Activated CD4-positive, alpha-beta T cell treated with anti-CD3 and anti-CD28 coated beads for 48 hours (primary cell): ENCODE measurements around the gene DNPEP.

Experiments used
- DNase-seq: peaks from one replicate; pipeline ENCODE4 v3.0.0-alpha.2; 2020

DNPEP gene

DNA sequence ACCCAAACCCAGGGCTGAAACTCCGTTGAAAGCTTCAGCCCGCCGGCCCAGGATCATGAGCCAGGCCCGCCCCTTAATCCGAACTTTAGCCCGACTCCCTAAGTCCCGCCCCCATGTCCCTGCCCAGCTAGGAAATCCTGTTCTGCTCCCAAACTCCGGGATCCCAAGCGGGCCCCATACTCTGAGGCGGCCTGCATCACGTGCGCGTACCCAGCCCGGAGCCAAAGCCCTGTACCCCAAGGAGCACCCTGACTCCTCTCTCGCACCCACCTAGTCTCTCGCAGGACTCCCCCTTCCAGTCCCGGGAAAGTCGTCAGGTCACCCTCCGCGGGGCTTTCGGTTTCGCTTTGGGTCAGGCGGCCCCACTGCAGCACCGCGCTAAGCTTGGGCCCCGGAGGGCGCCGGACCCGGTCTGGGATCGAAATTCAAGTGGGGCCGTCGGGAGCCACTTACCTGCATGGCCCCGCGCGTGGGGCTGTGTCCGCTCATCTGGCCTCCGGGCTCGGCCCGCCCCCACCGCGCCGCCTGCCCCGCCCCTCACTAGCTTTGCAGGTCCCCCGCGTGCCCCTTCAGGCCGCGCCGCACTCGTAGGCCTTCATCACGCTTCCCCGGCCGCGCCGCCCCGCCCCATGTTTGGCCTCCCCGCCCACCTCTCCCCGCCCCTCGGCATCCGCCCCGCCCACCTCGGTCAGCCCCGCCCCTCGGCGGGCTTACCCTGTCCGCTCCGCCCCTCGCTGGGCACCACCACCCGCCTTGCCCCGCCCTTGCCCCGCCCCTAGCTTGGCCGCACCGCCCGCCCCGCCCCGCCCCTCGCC is at the start of gene DNPEP:
TSS of gene DNPEP (minus strand) at position 607 of the 815 bp plus-strand sequence. CDS start at position 489, 118 bp downstream.
- peak; percentile 95 for DNase-seq

DNA sequence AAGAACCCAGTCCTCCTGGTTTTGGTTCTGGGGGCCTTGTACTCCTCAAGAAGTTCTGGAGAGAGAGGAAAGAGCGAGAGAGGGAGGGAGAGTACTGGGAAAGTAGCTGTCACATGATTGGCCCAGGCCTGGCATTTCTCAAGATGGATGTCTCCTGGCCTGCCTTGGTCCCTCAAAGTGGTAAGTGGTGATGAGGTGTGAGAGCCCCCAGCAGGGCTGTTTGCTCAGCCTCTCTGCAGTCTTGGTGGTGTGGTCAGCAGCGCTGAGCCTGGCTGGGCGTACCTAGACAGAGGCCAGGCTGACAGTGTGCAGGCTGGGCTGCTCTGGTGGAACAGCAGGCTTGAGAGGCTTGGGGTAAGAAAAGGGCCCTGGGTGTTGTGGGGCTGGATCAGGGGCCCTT is 49.4 kb upstream of the DNPEP start:
- no peak for DNase-seq

DNA sequence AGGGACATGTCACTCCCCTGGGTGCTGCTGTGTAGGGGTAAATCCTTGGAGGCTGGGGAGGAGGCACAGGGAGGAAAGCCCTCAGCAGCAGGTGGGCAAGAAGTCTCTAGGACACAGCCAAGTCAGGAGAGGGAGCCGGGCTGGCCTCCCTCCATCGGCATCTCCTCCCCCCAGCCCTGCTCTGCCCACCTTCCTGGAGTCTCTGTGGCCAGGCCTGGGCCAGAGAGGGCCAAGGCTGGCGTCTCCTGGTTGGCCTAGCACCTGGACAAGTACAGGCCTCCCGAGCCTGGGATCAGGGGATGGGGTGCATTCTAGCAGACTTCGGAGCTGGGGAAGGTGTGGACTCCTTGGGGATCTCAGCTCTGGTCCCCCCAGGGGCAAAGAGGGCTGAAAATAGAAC is 48.8 kb upstream of the DNPEP start:
- DNase-seq: no peak

DNA sequence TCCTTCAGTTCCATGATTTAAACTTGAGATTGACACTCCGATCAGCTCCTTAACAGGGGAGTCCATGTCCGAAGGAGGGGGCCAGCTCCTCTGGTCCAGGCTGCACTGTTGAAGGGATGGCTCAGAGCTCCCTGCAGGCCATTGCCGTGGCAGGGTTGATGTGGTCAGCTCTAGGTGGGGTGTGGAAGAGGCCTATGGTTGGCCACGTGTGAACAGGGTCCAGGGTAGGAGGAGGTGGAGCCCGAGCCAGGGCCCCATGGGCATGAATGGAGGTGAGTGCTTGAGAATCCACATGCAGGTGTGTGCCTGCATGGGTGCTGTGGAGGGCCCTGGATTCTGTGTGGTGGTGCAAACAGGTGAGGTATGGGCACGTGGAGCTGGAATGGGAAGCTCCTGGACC is 48.0 kb upstream of the DNPEP start:
- DNase-seq: no peak

DNA sequence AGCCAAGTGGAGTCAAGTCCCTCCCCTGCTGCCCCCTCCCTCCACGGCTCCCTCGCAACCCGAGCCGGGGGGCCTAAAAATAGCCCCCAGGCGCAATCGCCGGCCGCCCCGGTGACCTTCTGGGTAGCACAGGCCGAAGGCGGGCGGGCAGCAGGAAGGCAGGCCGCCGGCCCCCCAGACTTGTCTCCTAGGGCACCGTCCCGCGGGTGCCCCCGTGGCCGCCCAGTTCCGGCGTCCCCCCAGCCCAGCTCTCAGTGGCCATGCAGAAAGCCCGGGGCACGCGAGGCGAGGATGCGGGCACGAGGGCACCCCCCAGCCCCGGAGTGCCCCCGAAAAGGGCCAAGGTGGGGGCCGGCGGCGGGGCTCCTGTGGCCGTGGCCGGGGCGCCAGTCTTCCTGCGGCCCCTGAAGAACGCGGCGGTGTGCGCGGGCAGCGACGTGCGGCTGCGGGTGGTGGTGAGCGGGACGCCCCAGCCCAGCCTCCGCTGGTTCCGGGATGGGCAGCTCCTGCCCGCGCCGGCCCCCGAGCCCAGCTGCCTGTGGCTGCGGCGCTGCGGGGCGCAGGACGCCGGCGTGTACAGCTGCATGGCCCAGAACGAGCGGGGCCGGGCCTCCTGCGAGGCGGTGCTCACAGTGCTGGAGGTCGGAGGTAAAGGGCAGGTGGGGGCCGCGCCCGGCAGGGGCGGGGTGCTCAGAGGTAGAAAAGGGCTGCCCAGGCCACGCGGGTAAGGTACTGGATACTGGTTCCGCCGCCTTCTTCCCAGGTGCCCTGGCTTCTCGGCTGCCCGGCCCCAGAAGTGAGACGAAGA is 47.2 kb upstream of the DNPEP start, which contains the start of gene SPEG:
TSS of gene SPEG (plus strand) at position 126 of the 808 bp plus-strand sequence. CDS start at position 261, 135 bp downstream.
- DNase-seq: no peak

DNA sequence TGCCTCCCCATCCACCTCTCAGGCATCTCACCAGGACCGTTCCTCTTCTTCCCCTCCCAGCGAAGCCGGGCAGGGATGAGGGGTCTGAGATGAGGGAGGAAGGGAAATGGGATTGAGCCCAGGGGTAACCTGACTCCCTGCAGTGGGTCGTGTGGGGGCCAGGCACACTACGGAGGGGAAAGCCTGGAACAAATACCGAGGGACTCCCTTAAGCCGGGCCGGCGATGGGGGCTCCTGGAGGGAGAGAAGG is 46.7 kb upstream of the DNPEP start:
- DNase-seq: no peak

DNA sequence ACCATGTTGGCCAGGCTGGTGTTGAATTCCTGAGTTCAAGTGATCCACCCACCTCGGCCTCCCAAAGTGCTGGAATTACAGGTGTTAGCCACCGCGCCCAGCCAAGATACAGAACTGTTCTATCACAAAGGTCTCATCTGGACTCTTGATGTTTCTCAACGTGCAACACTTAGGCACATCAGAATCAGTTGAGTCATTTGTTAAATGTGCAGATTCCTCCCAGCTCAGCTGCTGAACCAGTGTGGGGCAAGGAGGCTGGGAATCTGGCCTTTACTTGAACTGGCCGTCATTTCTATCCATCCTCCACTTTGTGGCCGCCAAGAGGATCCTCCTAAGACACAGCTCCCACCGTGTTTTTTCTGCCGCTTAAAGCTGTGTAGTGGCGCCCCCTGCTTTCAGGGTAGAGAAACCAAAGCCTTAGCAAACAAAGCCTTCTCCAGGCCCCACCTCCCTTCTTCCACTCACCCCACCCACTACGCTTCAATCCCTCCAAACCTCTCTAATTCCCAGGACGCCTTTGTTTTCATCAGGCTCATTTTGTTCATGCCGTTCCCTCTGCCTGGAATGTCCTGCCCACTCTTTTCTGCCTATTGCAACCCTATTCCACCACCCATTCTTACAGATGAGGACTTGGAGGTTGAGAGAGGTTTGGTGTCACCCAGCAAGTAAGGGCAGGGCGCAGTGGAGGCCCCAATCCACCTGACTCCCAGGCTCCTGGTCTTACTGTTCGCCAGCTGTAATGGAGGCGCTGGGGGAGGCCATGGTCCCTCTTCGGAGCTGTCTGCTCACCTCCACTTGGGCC is 46.2 kb upstream of the DNPEP start:
- peak; percentile 68 for DNase-seq

DNA sequence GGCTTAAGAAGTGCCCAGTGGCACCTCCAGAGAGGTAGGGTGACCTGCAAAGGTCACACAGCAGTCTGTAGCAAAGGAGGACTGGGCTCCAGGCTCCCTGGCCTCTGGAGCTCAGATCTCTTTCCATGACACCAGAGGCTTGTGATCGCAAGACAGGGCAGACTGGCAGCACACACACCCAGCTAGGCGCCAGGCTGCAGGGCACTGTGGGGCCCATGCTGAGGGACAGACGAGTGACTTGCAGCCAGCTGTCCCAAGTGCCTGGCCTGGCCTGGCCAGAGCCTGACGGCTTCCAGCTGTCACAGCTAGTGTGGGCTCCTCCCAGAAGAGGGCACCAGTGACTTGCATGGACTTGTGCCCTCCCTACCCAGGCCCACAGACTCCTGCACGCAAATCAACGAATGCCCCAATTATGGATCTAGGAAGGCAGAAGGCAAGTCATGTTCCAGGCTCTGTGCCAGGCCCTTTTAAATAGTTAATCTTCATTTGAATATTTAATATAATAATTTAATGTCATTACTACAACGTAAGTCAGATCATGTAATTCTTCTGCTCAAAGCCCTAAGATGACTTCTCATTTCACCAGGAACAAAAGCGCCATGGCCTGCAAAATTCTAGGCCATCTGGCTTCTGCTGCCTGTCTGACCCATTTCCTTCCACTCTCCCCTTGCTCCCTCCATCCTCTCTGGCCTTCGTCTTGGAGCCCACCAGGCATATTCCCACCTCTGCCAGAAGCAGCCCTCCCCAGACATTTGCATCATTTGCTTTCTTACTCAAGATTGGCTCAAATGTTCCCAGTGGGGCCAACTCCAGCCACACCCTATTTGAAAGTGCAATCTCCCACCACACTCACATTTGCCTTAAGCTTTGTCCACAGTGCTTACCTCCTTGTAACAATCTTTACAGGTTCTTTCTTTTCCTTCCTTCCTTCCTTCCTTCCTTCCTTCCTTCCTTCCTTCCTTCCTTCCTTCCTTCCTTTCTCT is 43.2 kb upstream of the DNPEP start:
- no peak for DNase-seq

DNA sequence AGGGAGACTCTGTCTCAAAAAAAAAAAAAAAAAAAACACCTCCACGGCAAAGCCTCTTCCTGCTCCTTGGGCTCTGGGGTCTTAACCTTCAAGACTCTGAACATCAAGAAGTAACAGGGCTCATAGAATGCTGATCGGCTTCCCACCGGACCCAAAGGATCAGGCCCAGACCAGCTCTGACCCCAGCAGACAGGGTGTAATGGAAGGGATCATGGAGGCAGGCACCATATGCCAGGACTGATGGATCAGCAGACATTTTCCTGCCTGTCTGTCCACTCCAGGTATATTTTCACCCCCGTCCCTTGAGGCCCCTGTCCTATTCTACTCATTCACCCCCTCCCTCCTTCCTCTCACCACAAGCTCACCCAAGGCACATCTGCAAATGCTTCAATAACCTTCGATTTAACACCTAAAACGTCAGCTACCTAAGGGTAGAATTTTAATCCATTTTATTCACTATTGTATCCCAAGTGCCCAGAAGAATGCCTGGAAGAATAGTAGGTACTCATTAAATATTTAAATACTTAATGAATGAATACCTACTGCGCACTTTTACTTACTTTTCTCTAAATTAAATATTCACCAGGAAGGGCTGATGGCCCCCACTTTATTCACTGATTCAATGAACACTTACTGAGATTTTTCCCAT is 42.4 kb upstream of the DNPEP start:
- no peak for DNase-seq

DNA sequence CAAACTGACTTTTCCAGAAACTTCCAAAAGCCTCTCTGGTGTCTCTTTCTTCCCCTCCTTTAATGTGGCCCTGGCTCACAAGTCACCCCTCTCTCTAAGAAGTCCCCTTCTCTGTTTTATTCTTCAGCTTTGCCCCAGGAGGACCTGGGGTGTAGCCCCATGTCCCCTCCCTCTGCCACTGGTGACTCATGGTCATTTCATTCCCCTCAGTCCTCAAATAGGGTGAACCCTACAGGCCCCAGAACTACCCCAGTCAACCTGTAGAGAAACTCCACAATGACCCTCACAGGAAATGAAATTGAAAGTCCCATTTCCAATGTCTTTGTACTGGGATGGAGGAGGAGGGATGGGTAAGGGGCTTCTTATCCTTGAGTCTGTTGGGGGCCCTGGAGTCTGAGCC is 40.8 kb upstream of the DNPEP start:
- no peak for DNase-seq

DNA sequence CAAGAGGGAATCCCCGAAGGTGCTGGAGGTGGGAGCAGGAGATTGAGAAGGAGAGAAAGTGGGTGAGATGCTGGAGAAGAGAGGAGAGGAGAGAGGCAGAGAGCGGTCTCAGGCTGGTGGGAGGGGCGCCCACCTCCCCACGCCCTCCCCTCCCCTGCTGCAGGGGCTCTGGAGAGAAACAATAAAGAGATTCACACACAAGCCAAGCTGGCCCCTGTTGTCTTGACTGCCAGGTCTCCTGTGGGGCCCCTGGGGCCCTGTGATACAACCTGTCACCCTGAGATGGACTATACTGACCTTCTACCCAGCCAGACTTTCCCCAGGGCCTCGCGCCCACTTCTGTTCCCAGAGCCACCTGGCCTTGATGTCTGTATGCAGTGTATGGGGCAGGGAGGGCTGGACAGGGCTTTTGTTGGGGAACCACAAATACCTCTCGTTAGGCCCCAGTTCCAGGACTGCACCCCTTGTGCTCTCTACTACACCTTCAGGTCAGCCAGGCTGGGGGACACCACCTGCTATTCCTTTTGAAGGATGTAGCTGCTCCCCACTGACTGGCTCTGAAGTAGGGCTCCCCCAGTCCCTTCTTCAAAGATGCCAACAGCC is 38.9 kb upstream of the DNPEP start:
- DNase-seq: no peak

DNA sequence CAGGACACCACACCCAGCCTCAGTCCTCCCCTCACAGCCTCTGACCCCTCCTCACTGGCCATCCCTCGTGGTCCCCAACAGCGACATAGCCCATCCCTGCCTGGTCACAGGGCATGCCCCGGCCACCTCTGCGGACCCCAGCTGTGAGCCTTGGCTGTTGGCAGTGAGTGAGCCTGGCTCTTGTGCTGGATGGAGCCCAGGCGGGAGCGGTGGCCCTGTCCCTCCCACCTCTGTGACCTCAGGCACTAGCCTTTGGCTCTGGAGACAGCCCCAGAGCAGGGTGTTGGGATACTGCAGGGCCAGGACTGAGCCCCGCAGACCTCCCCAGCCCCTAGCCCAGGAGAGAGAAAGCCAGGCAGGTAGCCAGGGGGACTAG is 38.3 kb upstream of the DNPEP start:
- DNase-seq: no peak

DNA sequence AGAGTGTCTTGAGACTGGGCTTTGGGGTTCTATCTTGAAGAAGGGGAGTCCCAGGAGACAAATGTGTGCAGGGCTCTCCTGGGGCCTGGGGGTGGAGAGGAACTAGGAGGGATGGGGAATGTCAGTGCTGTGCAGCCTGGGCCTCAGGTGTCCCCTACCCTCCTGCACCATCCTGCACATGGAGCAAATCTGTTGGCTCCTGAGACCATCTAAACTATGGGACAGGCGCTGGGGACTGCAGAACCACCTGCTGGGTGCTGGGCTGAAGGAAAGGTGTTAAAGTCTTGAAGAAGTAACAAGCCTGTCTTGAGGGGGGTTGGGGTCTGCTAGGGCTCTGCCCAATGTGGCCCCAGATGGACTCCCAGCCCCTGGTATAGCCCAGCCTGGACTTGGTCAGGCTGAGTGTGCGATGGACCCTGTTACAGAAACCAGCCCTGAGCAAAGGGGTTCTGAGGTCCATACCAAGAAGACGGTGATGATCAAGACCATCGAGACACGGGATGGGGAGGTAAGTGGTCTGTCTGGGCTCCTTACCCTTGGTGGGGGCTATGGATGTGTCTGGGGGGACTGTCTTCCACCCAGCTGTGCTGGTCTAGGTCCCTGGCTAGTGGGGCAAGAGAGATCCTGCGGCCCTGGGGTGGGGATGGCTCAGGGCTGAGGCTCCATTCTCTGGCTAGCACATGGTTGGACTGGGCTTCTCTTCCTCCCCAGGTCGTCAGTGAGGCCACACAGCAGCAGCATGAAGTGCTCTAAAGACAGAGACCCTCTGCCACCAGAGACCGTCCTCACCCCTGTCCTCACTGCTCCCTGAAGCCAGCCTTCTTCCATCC is 37.7 kb upstream of the DNPEP start:
- DNase-seq: no peak

DNA sequence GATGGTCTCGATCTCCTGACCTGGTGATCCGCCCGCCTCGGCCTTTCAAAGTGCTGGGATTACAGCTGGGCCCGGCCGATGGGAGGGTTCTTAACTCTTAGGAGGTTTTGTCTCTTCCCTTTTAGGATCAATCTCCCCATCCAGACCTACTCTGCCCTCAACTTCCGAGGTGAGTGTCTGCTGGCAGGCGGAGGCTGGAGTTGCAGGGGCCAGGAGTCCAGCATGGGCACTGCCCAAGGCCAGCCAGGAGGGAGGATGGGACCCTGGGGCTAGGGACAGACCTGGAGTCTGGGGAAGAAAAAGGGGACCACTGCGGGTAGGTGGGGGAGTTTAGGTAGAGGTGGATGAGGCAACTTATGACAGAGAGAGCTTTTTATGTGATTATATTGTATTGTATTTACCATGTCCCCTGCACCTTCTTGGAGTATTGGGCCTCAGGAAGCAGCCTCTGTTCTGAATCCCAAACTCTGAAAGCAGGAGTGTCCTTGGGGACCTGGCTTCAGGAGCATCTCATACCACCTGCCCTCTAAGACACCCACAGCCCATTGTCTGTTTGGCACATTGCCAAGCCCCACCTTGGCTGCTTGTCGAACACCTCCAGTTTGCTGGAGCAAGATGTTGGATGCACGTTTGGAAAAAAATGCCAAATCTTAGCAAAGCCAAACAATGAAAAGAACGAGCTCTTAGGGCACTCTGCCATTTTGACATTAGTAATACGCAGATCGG is 36.1 kb upstream of the DNPEP start:
- DNase-seq: no peak

DNA sequence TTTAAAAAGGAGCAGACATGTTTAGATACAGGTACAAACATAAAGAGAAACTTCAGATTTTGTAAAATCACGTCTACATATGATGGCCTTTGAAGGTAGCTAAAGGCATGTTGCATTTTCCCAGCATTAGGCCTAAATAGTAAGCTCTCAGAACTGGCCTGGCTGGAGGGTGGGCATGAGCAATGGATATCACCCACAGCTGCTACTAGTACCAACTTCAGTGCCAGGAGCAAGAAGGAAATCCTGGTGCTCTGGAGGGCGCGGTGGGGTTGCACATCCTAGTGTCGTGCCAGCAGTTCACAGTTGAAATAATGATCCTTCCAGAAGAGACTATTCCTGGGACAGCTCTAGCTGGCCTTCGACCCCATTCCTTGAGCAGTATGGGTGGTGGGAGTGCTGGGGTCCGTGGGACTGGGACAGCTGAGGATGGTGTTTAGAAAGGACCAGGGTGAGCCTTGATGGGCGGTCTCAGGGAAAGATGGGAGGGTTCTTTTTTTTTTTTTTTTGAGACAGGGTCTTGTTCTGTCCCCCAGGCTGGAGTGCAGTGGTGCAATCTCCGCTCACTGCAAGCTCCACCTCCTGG is 35.3 kb upstream of the DNPEP start:
- no peak for DNase-seq

DNA sequence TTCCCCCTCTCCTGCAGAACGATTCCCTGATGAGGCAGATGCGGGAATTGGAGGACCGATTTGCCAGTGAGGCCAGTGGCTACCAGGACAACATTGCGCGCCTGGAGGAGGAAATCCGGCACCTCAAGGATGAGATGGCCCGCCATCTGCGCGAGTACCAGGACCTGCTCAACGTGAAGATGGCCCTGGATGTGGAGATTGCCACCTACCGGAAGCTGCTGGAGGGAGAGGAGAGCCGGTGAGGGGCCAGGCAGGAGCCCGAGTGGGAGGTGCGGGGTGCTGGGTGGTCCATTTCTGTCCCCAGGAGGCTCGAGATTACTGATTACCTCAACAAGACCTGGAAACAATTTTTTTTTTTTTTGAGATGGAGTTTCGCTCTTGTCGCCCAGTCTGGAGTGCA is 33.6 kb upstream of the DNPEP start:
- DNase-seq: no peak

DNA sequence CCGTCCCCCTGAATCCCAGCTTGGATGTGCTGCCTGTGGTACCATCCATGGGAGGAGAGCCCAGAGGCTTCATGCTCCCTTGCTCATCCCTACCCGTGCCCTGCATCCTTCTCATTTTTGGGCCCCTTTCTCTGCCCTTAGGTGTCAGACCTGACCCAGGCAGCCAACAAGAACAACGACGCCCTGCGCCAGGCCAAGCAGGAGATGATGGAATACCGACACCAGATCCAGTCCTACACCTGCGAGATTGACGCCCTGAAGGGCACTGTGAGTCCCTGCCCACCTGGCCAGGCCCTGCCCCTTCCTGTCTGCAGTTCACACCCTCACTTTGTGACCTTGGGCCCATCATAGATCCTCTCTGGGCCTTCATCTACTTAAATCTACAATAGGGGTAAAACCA is 33.0 kb upstream of the DNPEP start:
- no peak for DNase-seq

DNA sequence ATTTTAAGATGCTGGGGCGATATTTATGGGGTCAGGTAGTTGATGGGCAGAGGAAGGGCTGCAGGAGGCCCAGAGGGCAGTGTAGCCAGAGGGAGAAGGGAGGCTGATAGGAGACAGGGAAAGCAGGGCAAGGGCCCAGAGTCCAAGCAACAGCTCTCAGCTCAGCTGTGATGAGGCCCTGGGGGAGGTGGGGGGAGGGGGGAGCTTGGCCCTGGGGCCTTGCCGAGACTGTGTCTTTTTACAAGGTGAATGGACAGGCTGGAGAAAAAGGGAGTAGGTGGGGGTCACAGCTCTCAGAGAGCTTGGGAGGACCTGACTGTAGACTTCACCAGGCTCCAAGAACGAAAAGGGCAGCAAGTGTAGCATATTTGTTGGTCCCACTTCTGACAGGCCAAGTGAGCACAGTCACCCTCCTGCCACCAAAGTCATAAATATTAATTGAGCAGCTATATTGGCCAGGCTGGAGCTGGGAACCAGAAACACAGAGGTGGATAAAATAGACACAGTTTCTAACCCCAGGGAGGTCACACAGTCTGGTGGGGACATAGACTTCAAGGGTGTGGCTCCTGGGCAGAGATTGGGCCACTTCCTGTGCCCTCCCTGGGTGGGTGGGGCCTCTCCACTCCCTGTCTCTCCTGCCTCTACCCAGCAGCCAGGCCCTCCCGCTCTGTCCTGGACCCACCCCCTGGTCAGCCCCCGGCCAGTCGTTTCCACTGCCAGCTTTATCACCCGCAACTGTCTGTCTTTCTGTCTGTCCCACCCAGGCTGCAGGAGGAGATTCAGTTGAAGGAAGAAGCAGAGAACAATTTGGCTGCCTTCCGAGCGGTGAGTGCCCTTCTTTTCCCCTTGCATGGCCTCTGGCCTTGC is 31.9 kb upstream of the DNPEP start:
- no peak for DNase-seq

DNA sequence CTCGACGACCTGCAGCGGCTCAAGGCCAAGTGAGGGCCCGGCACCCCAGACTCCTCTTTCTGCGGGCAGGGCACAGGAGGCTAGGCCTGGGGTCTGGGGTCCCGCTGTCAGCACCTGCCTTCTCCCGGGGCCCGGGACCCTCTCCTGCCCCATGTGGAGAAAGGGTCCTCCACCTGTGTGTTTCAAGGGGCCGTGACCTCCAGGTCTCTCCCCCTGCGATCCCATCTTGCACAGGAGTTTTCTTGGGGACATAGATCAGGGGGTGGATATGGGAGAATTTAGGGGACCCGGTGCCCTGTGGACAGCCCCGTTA is 31.3 kb upstream of the DNPEP start:
- no peak for DNase-seq
